Bladder microvascular endothelial cell (primary cell): Measurements from ENCODE around the gene MYLK. TPM values are rescaled to one million over a fixed set of nuclear protein-coding genes. Genes with fewer than 3 reads are reported as not detected.

ENCODE experiments used
- total RNA-seq: library from RNA; depleted of rRNA; stranded (reverse); fragments of >200 nt; gene quantifications from 2 replicates; pipeline ENCODE4 v1.2.3, GENCODE V29; 2014

The MYLK gene
- 125 and 127 TPM in 2 replicates for total RNA-seq

DNA sequence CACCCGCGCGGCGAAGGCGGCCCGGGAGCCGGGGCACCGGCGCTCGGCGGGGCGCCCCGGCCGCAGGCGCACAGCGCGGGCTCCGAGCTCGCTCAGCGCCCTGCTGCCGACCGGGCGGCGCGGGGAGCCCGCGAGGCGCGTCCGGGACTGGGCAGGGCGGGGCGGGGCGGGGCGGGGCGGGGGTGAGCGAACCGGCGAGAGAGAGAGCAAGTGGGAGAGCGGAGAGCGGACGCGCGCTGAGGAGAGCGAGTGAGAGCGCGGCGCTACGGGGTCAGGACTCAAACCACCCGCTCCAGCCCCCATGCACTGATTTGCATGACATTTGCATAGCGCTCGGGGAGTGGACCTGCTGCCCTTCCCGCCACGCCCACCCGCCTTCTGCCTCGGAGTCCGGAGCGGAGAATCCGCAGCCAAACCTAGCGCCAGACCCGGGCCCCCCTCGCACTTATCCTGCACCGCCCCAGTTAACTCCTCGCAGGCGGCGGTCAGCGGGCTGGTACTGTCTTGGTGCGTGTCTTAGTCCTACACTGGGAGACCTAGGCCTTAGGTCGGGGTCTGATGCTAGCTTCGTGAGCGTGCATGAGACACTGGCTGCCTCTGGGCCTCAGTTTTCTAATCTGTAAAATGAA, at the start of gene MYLK:
Gene MYLK, minus strand, starts transcription at position 130 of the 629 bp plus-strand sequence. CDS start 90,491 bp downstream, outside the sequence.

GRCh38 chr3:123584988-123585937, 298.9 kb downstream of the MYLK start, which contains the start of gene HACD2:
TSS of gene HACD2 (minus strand) at chr3:123585053. CDS start at chr3:123585027, 26 bp downstream.

Other genes starting within 250 kb of the MYLK start
- gene CCDC14, start 76.9 kb upstream of the MYLK start, total RNA-seq, result 17.3 and 26.2 TPM in 2 replicates
- not detected in 2 replicates for gene ROPN1, start 107.8 kb upstream of the MYLK start, total RNA-seq
- gene KALRN, start 149.0 kb upstream of the MYLK start, total RNA-seq, result 17.2 and 169 TPM in 2 replicates